NCI-H2196 treated with DMSO at 0.1 percent for 48 hours (cell line): Measurements from ENCODE around the gene LRRC4B.

Experiments
- DNase-seq: peaks from one replicate; lab custom pipeline; 2025; ENCODE audit not compliant: unreplicated experiment; lab: John Stamatoyannopoulos, UW

LRRC4B gene

GRCh38 chr19:50508843-50509190 lies 59.4 kb downstream of the LRRC4B start:
- no peak for DNase-seq

GRCh38 chr19:50507376-50507775 lies 60.9 kb downstream of the LRRC4B start:
- no peak for DNase-seq

GRCh38 chr19:50506700-50507099 lies 61.5 kb downstream of the LRRC4B start:
- no peak for DNase-seq

- no peak for DNase-seq
Measured at GRCh38 chr19:50505856-50506611, 62.2 kb downstream of the LRRC4B start.

GRCh38 chr19:50501568-50502475 lies 66.4 kb downstream of the LRRC4B start:
- DNase-seq, result no peak

GRCh38 chr19:50501186-50501567 lies 67.1 kb downstream of the LRRC4B start:
- no peak for DNase-seq

- no peak for DNase-seq
Measured at GRCh38 chr19:50500753-50501151, 67.5 kb downstream of the LRRC4B start.

- no peak for DNase-seq
Measured at GRCh38 chr19:50500060-50500752, 68.0 kb downstream of the LRRC4B start.

- DNase-seq, result no peak
Measured at GRCh38 chr19:50498219-50499056, 69.8 kb downstream of the LRRC4B start.

- DNase-seq, result no peak
Measured at GRCh38 chr19:50497022-50497405, 71.2 kb downstream of the LRRC4B start.

GRCh38 chr19:50496189-50497021 lies 71.8 kb downstream of the LRRC4B start:
- DNase-seq, result no peak

GRCh38 chr19:50495020-50495531 lies 73.2 kb downstream of the LRRC4B start:
- DNase-seq, result no peak

GRCh38 chr19:50494186-50495019 lies 73.8 kb downstream of the LRRC4B start:
- no peak for DNase-seq

GRCh38 chr19:50493171-50493570 lies 75.1 kb downstream of the LRRC4B start:
- DNase-seq, result no peak

GRCh38 chr19:50492303-50493052 lies 75.8 kb downstream of the LRRC4B start:
- no peak for DNase-seq

GRCh38 chr19:50490991-50491472 lies 77.2 kb downstream of the LRRC4B start:
- DNase-seq, result no peak

- no peak for DNase-seq
Measured at GRCh38 chr19:50490411-50490811, 77.8 kb downstream of the LRRC4B start.

- DNase-seq, result no peak
Measured at GRCh38 chr19:50489461-50490011, 78.7 kb downstream of the LRRC4B start.
